CD4-positive, alpha-beta T cell (primary cell): ENCODE results near the gene DHPS. TPM values are rescaled to one million over a fixed set of nuclear protein-coding genes. Genes with fewer than 3 reads are reported as not detected.
A peak's percentile ranks its signal among the peaks of the same experiment; 100 is the strongest.

Experiments
- ATAC-seq: fragments of 200-7000 bp; cut with Tn5 transposase; one replicate; pipeline ENCODE4 v1.10.0; 2022; ENCODE audit warnings: mild to moderate bottlenecking; ENCODE audit not compliant: poor library complexity
- CTCF ChIA-PET: fragments of 350-600 bp; sonication (Branson Sonifier 250); formaldehyde crosslinking; loops from one replicate; lab custom pipeline; 2021; ENCODE audit warnings: antibody characterized with exemption, inconsistent platforms; lab: Charles Lee
- POLR2A ChIA-PET: fragments of 350-600 bp; sonication (Branson Sonifier 250); formaldehyde crosslinking; loops from one replicate; lab custom pipeline; 2021; ENCODE audit warnings: antibody characterized with exemption, inconsistent platforms; lab: Charles Lee
- DNase-seq, 14 experiments: peaks; one replicate each; pipeline ENCODE4 v3.0.0-alpha.2; 2013 to 2020; ENCODE audit warnings: mixed read lengths in 2 of 14
- H3K27ac ChIP-seq, 2 donors: one replicate each; pipeline versions ENCODE4 v1.5.1 to v1.7.0; 2013; ENCODE audit warnings: low read length in 2 of 2, low read depth in 1 of 2, mild to moderate bottlenecking in 1 of 2
- H3K27me3 ChIP-seq, 2 experiments: 1 replicate in 1 of 2; 2 replicates in 1 of 2; pipeline versions ENCODE4 v1.6.1 to v1.7.0; 2013; ENCODE audit warnings: low read length in 2 of 2, control low read depth in 1 of 2, mild to moderate bottlenecking in 1 of 2, moderate library complexity in 1 of 2; ENCODE audit not compliant: insufficient read depth in 2 of 2, control insufficient read depth in 1 of 2
- H3K36me3 ChIP-seq: one replicate; pipeline ENCODE4 v1.6.1; 2013; ENCODE audit warnings: low read length, control low read depth; ENCODE audit not compliant: insufficient read depth
- H3K4me1 ChIP-seq: one replicate; pipeline ENCODE4 v1.6.1; 2013; ENCODE audit warnings: low read length, control low read depth; ENCODE audit not compliant: insufficient read depth
- H3K4me3 ChIP-seq: one replicate; pipeline ENCODE4 v1.5.1; 2013; ENCODE audit warnings: mild to moderate bottlenecking, low read length, moderate library complexity
- H3K9me3 ChIP-seq, 2 experiments: 1 replicate in 1 of 2; 2 replicates in 1 of 2; pipeline versions ENCODE4 v1.6.1 to v1.7.0; 2013; ENCODE audit warnings: low read length in 2 of 2, mild to moderate bottlenecking in 2 of 2, control low read depth in 1 of 2, moderate library complexity in 1 of 2; ENCODE audit not compliant: control insufficient read depth in 1 of 2, insufficient read depth in 1 of 2
- H3K27ac Mint-ChIP-seq: one replicate; pipeline ENCODE4 v1.8.0; 2020; ENCODE audit warnings: mixed read lengths
- H3K27me3 Mint-ChIP-seq: one replicate; pipeline ENCODE4 v1.8.0; 2021; ENCODE audit warnings: mixed read lengths
- H3K36me3 Mint-ChIP-seq: one replicate; pipeline ENCODE4 v1.8.0; 2021; ENCODE audit warnings: low read depth, mixed read lengths
- H3K4me1 Mint-ChIP-seq: one replicate; pipeline ENCODE4 v1.8.0; 2021; ENCODE audit warnings: low read depth, mixed read lengths
- H3K4me3 Mint-ChIP-seq: one replicate; pipeline ENCODE4 v1.8.0; 2020; ENCODE audit warnings: mild to moderate bottlenecking, mixed read lengths
- H3K9me3 Mint-ChIP-seq: one replicate; pipeline ENCODE4 v1.8.0; 2020; ENCODE audit warnings: mixed read lengths
- CTCF ChIP-seq: fragments of 200-600 bp; IDR thresholded peaks from one replicate; pipeline ENCODE4 v1.8.0; 2022; ENCODE audit warnings: antibody characterized with exemption, mild to moderate bottlenecking
- intact Hi-C, 2 experiments: fragments of 100-400 bp; cut with DNase I in 1 of 2; cut with micrococcal nuclease in 1 of 2; formaldehyde crosslinking; loops; one replicate each; pipeline versions ENCODE4 v1.15.1 to v1.9.0; 2023 to 2025; cut with DNase I, micrococcal nuclease
- total RNA-seq, 174 experiments: library from RNA in 2 of 174; stranded (reverse) in 2 of 174; gene quantifications; one replicate each; pipeline ENCODE4 v1.2.3 and lab custom pipeline; 2021 to 2026

DHPS gene
- total RNA-seq, 2 experiments from 2014 or later, result 112 to 113 TPM

- peak overlapping the region; percentile 94 for H3K4me3 ChIP-seq
- Mint-ChIP-seq H3K9me3 (no peaks in the 10 kb centered on the region), H3K27ac (peak overlapping the region; percentile 98), H3K36me3 (peaks cover 55% of the 10 kb centered on the region), H3K4me1 (peaks cover 48% of the 10 kb centered on the region), H3K27me3 (no peaks in the 10 kb centered on the region), H3K4me3 (peak overlapping the region; percentile 92)
- H3K4me1 ChIP-seq, result peaks cover 64% of the 10 kb centered on the region
- TF ChIP-seq CTCF, result no peak
- intact Hi-C loops, result loop anchor here (2.0 to 5.0 kb wide), 5 partner anchors 33 to 743 kb away; partner anchors contain the start of genes JUNB (in 1 of the 2), ZNF490 (in 1 of the 2) and ZNF791 (in 1 of the 2)
- DNase-seq, result peak in 3 of 14 experiments; percentile 26 to 48 (median 43)
- no peak for ATAC-seq
- H3K9me3 ChIP-seq, result no peaks in the 10 kb centered on the region
- H3K27ac ChIP-seq, result peak overlapping the region; percentile 82 to 85
- ChIA-PET POLR2A (interaction anchor here (0.7 to 2.9 kb wide), 8 partner anchors 16 to 126 kb away, joined by 3 to 13 read pairs (median 5); partner anchors contain the start of genes DHPS, JUNB, TRIR and ZNF490), CTCF (interaction anchor here (0.7 to 1.7 kb wide), 3 partner anchors 26 to 300 kb away, joined by 3 to 14 read pairs (median 4); no protein-coding TSS in a partner anchor)
- peaks cover 40% of the 10 kb centered on the region for H3K36me3 ChIP-seq
- no peaks in the 10 kb centered on the region for H3K27me3 ChIP-seq
Measured at GRCh38 chr19:12665671-12666264, 15.9 kb downstream of the DHPS start.

DNA sequence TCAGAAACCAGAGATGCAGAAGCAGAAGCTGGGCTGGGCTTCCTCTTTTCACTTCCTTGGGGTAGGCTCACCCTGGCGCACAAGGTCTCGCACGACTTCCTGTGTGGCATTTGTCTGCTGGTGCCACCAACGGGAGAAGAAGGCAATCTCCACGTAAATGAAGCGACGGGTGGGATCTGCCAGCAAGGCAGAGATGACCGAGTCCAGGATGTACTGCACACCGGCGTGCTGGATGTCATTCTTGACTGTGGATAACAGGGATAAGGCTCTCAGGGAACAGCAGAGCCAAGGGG is 16.5 kb downstream of the DHPS start:
- ChIA-PET CTCF (interaction anchor here (1.7 kb wide), 1 partner anchor 25 kb away, joined by 14 read pairs; no protein-coding TSS in a partner anchor), POLR2A (interaction anchor here (0.7 to 2.9 kb wide), 4 partner anchors 16 to 54 kb away, joined by 4 to 13 read pairs (median 12); partner anchors contain the start of genes DHPS, ZNF490 and ZNF791)
- Mint-ChIP-seq H3K4me1 (peaks cover 48% of the 10 kb centered on the region), H3K36me3 (peaks cover 60% of the 10 kb centered on the region), H3K27me3 (no peaks in the 10 kb centered on the region), H3K4me3 (peak overlapping the region; percentile 92), H3K27ac (peak overlapping the region; percentile 98), H3K9me3 (no peaks in the 10 kb centered on the region)
- peak; percentile 47 for ATAC-seq
- TF ChIP-seq CTCF, result no peak
- Histone ChIP-seq H3K4me1 (peaks cover 58% of the 10 kb centered on the region), H3K9me3 (no peaks in the 10 kb centered on the region), H3K27ac (peak overlapping the region; percentile 39 to 85), H3K4me3 (peak overlapping the region; percentile 94), H3K36me3 (peaks cover 46% of the 10 kb centered on the region), H3K27me3 (no peaks in the 10 kb centered on the region)
- peak; percentile 35 to 83 (median 58) for DNase-seq
- intact Hi-C loops, result loop anchor here (5.0 kb wide), 4 partner anchors 33 to 743 kb away; partner anchors contain the start of gene JUNB (in 1 of the 2)

DNA sequence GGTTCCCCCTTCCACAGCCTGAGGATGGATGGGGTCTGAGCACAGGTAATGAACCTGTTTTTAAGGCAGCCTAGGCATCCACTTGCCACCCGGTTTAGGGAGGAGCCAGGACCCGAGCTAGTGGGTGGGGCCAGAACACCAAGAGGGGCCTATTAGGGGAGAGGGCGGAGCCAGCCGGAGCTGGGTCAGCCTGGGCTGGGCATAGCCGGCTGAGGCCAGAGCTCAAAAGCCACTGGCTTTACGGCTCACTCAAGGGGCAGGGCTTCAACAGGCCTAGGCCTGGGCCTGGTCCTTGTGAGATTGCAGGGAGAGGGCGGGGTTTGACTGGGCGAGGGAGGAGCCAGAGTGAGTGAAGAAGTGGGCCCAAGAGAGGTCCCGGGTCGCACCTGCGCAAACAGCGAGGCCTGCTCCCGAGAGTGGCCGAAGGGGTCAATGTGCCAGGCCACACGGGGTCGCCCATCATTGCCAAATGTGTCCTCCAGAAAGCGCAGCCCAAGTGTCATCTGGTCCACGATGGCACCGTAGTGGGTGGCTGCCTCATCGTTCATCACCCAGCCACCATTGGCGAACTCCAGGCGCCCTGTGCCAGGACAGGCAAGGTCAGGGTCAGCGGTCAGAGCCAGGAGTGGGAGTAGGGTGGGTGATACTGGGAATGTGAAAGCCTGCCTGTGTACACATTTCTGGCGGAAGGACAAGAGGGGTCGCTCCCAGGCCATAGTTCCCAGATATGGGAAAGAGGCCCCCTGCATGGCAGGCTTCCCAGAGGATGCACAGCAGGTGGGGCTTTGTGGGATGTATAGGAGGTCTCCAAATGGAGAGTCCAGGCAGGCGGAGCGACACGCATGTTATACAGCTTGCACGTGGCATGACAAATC is 17.0 kb downstream of the DHPS start:
- Mint-ChIP-seq H3K4me1 (peaks cover 47% of the 10 kb centered on the region), H3K27me3 (no peaks in the 10 kb centered on the region), H3K27ac (peak overlapping the region; percentile 98), H3K9me3 (no peaks in the 10 kb centered on the region), H3K4me3 (peak overlapping the region; percentile 92), H3K36me3 (peaks cover 64% of the 10 kb centered on the region)
- Histone ChIP-seq H3K27ac (peak overlapping the region; percentile 39 to 44), H3K27me3 (no peaks in the 10 kb centered on the region), H3K4me1 (peaks cover 53% of the 10 kb centered on the region), H3K9me3 (no peaks in the 10 kb centered on the region), H3K36me3 (peaks cover 46% of the 10 kb centered on the region), H3K4me3 (peak overlapping the region; percentile 94)
- ChIA-PET CTCF (no interaction called here), POLR2A (interaction anchor here (0.5 to 2.9 kb wide), 5 partner anchors 14 to 54 kb away, joined by 3 to 13 read pairs (median 10); partner anchors contain the start of genes DHPS, ZNF490 and ZNF791)
- ATAC-seq (no peak), DNase-seq (peak in 1 of 14 experiments; percentile 42)
- intact Hi-C loops, result loop anchor here (5.0 kb wide), 4 partner anchors 32 to 742 kb away; partner anchors contain the start of gene JUNB (in 1 of the 2)
- TF ChIP-seq CTCF, result no peak
